HG03135 (cell line): ENCODE results near the gene ERGIC1.

Source experiments
- ATAC-seq: cut with Tn5 transposase; IDR thresholded peaks from one replicate; pipeline ENCODE4 v1.9.1; 2021; ENCODE audit warnings: mild to moderate bottlenecking, moderate library complexity; ENCODE audit not compliant: unreplicated experiment

The ERGIC1 gene

DNA sequence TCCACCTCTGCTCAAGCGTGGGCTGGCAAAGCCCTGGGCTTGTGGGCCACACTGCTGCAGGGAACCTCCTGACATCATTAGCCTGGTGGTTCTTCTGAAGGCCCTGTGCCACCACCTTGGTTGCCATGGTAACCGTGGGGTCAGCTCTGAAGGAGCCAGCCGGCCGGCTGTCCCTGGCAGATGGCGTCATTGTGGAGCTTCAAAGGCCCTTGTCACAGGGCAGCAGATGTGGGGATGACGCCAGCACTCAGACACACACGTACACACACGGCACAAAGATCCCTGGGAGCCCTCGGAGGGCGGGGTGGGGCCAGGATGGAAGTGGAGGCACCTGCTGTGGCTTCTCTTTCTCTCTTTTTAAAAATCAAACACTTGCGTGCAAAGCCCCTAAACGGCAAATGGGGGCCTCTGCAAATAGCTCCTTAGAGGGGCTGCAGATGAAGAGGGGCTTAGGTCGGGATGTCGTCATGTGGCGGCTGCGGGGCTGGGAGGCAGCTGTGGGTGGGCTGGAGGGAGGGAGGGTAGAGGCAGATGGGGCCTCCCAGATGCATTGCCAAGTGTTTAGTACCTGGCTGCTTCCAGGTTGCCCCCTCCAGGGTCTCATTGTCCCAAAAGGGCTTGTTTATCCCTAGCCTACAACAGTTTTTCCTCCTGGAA lies 105.7 kb downstream of the ERGIC1 start:
- no peak for ATAC-seq

DNA sequence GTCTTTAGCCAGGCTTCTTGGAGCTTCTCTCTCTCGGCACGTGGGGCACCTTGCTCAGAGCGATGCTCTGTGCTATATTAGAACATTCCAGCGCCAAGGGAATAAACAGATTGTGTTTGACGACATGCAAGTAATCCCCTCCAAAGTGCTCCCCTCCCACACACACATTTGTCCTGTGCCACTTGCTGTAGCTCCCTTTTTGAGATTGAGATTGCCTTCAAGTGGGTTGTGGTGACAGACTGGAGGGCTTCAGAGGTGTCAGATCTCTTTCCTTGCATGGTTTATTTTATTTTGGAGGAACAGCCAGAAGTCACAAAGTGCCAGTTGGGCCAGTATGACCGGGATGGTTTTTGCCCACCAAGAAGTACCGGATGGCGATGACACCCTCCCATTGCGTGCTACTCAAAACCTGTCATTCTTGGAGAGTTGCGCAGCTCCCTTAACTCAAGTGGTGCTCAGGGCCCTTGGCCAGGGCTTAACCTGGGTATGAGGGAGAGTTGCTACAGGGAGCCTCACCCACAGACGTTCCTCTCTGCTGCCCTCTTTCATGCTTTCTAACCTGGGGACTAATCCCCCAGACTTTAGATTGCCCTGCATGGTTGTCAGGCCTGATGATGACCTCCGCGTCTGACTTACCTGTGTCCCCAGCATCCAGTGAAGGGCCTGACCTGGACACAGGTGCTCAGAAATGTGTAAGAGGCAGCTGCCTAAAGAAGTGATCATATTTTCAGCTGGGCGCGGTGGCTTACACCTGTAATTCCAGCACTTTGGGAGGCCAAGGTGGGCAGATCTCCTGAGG lies 106.4 kb downstream of the ERGIC1 start:
- no peak for ATAC-seq

DNA sequence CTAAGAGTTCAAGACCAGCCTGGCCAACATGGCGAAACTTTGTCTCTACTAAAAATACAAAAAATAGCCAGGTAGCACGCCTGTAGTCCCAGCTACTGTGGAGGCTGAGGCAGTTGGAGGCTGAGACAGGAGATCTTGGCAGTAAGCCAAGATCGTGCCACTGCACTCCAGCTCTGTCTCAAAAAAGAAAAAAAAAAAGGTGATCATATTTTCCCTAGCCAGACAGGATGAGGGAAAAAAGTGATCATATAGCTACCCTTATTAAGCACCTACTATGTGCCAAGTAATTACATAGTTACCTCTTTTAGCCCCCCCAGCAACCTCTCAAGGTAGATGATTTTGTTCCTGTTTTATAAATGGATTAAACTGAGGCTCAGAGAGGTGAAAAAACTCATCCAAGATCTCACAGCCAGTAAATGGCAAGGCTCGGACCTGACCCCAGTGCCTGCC lies 107.0 kb downstream of the ERGIC1 start:
- ATAC-seq, result no peak

DNA sequence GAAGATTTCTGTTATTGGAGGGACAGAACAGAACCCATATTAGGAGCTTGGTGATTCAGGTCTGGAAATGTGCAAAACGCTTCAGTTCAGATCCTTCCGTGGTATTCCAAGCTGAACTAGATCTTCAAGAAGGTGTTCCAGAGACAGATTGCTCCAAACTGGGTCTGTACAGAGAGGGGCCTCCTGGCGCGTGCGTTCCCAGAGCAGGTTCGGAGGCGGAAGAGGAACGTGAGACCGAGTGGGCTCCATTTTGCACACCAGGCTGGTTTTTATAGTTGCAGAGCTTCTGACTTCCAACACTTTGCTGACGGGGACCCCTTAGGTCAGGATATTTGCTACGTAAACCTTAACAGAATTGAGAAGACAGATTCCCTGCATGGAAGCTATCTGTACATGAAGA lies 108.5 kb downstream of the ERGIC1 start:
- no peak for ATAC-seq

DNA sequence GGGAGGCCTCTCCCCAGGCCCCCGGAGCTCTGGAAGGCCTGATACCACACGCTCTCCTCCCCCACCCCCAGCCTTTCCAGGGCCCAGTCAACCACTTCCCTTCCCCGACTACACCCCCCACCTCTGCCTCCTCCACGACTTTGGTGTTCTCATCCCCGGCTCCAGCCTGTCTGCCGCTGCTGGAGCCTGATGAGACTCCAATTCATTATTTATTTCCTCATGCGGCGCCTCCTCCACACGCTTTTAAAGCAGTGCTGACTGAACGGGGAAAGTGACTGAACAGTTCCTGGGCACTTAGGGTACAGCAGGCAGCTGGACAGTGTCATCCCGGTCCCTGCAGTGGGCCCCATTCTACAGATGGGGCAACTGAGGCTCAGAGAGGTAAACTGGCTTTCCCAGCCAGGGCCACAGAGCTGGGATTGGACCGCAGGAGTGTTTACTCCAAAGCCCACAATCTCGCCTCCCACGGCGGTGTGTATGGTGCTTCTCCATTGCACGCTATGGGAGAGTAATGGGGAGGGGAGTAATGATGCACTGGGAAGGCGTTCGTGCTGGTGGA lies 109.3 kb downstream of the ERGIC1 start:
- no peak for ATAC-seq

DNA sequence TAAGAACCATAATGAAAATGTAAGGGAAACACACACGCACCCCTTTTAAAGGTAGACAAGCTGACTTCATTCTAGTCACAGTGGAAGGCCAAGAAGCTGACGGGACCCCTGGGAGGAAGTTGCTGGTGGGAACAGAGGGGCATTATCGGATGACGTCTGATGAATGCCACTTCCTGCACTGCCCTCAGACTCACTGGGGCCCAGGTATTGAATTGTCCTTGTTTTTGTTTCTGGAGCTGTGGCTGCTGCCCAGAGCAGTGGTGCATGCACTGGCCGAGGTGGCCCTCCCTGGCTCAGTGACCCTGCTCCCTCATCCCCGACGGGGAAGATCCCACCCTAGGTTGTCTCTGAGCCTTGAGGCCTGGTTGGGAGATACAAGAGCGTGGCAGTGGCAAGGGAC lies 109.9 kb downstream of the ERGIC1 start:
- no peak for ATAC-seq

DNA sequence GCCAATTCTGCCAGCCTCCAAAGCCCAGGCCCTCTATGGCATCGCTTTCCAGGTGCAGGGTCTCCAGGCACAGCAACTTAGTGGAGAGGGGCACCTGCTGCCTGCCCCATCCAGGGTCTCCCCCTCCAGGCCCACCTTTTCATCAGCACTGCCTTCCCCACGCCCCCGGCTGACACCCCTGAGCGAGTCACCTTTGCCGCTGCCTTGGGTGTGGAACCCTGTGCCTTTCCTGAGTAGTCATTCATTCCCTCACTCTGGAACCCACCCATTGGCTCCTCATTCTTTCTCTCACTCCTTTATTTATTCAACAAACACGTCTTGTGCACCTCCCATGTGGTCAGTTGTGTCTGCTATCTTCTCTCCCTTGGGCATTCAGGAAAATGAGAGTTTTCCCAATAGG lies 110.7 kb downstream of the ERGIC1 start:
- no peak for ATAC-seq

DNA sequence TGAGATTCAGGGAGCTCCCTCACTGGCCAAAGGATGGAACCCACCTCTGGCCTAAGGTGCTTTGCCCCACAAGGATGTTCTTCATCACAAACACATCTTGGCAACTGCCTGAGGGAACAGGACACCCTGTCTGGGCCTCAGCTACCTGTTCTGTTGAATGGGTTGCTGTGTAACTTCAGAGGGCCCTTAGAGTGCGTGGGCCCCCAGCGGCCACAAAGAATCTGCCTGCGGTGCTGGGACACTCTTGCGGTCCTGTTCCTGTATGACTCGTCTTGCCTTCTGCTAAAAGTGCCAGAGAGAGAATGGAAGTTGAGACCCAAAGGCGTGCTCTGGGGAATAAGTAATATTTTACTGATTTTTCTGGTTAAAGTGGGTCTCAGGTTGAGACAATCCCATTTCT lies 111.1 kb downstream of the ERGIC1 start:
- ATAC-seq, result no peak

DNA sequence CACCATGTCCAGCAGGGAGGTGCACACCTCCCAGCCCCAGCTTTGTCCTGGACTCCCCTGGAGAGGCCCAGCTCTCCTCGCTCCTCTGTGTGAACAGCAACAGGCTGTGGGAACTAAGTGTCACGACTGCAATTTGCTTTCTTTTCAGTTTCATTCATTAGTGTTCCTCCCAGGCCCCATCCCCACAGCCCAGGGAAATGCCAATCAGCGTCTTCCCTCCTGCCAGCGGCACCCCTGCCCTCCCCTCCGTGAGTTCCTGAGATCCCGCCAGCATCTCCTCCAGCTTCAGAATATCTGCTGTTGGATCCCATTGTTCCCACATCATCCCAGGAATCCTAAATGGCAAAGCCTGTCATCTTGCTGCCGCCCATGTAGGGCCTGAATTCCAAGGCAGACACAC lies 112.1 kb downstream of the ERGIC1 start:
- no peak for ATAC-seq

DNA sequence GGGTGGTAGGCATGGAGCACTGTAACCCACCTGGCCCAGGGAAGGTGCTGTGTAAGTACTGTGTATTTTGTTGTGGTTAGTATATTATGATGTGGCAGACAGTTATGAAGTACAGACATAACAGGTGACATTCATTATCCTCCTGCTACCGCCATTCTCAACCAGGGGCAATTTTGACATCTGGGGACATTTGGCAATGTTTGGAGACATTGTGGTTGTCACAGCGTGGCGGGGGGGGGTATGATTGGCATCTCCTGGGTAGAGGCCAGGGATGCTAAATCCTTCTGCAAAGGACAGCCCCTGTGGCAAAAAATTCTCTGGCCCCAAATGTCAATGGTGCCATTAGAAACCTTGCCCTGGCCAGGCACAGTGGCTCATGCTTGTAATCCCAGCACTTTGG lies 115.4 kb downstream of the ERGIC1 start:
- ATAC-seq, result no peak

DNA sequence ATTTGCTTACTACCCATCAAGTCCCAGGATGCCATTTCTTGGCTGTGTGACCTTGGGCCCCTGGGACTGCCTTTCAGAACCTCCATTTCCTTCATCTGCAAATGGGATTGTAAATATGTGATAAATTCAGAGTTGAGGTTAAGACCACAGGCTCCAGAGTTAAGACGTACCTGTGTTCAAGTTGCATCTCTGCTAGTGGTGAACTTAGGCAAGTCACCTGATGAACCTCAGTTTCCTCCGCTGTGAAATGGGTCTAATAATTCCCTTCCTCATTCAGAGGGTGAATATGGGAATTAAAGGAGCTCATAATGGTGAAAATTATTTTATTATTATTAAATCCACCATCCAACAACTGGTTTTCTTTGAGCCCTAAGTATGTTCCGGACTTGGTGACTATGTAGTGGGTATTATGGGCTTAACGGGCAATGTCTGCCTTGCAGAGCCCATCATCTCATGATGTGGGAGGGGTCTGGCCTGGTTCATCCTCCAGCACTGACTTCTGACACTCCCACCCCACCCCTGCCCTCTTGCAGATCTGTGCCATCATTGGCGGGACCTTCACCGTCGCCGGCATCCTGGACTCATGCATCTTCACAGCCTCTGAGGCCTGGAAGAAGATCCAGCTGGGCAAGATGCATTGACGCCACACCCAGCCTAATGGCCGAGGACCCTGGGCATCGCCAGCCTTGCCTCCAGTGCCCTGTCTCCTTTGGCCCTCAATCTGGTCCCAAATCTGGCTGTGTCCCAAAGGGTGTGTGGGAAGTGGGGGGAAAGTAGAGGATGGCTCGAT lies 116.3 kb downstream of the ERGIC1 start:
- ATAC-seq, result no peak

DNA sequence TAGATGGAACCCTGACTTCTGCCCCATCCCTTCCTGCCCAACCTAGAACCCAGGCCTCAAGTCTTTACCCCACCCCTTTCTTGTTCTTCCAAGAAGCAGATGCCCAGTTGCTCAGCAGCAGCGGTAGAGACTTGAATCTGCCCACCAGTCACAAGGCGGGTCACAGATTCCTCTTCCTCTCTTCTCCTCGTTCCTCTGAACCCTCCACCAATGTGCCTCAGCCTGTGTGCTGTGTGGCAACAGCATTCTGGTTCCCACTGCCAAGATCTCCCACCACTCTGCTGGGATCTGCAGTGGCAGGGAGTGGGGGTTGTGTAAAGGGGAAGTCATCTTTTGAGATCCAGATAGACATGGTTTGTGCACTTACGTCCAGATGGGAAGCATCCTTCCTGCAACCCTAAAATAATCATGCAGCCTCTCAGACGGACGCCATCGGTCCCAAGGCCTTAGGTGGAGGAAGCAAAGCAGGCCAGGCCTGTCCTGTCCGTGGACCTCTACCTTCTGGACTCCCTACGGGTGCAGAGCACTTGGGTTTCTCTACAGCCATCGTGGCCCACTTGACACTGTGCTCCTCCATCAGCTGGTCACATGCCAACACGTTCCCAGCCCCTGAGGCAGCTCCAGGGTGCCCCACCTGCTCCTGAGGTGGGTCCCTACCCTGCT lies 117.5 kb downstream of the ERGIC1 start:
- no peak for ATAC-seq

DNA sequence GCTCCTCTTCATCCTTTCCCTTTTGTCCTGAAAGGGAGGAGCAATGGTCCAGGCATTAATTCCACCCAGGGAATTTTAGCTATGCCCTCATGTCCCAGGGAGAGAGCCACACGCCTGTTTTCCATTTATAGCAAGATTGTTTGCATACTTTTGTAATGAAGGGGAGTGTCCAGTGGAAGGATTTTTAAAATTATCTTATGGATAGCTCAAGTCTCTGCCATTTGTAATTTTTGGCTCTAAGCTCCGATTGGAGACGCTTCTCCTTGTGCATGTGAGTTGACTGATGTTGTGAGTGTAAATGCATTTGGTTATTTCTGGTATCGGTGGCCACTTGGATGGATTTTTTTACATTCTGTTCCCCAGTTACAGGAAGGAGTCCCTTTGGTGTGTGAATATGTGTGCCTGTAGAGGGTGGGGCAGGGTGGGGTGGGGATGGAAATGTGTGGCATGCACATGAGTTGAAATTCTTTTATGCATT lies 118.0 kb downstream of the ERGIC1 start:
- no peak for ATAC-seq

DNA sequence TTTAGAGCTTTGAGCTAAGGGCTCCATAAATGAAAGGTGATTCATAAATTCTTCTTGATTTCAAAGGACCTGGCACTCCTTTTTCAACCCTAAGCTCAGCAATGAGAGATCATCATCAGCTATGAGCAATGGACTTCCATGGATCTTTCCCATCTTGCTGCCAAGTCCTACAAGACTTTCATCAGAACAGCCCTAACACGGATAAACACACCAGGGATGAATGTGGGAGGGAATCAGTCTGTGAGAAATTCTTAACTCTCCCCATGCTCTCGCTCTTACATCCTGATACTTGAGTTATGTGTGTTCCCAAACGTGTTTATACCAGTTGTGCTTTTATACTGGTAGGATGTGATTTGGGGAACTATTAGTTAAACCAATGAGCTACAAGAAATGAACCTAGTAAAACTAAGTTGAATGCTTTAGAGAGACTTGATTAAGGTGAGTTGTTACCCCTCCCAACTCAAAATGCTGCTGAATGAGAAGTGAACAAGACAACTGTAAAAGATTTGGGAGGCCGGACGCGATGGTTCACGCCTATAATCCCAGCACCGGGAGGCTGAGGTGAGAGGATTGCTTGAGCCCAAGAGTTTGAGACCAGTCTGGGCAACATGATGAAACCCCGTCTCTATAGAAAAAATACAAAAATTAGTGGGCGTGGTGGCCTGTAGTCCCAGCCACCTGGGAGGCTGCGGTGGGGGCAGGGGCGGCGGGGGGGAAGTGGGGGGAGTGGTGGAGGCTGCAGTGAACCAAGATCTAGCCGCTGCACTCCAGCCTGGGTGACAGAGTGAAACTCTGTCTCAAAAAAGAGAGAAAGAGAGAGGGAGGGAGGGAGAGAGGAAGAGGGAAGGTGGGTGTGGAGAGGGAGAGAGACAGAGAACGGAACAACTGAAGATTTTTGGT lies 120.0 kb downstream of the ERGIC1 start:
- no peak for ATAC-seq

DNA sequence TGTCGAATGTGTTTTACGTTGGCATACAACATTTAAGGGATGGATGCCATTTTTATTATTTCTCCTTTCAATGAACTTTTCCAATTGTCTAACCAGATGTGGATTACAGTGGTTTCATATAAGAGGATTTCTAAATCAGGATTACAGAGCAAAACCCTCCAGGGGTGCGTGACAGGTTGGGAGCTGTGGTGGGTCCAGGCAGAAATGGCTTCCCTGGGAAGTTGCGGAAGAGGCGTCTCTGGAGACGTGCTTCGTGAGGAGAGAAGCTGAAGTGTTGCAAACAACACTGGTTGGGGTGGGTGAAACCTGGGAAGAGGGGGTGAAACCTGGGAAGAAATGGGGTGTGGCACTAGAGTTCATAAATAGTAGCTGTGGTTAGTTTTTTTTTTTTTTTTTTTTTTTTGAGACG lies 120.7 kb downstream of the ERGIC1 start:
- ATAC-seq, result no peak

DNA sequence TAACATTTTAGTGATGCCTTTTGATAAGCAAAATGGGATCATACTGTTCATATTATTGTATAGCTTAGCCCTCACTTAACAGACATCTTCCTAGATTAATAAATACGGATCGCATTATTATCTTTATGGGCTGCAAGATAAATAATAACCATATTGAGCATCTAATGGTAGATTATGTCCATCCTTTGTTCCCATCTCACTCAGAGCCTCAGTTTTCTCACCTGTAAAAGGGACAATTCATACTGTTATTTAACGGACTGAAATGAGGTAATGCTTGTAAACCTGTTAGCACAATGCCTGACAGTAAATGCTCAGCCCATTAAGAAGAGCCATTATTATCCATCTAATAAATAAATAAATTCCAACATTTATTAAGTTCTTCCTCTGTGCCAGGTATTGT lies 122.2 kb downstream of the ERGIC1 start:
- no peak for ATAC-seq

DNA sequence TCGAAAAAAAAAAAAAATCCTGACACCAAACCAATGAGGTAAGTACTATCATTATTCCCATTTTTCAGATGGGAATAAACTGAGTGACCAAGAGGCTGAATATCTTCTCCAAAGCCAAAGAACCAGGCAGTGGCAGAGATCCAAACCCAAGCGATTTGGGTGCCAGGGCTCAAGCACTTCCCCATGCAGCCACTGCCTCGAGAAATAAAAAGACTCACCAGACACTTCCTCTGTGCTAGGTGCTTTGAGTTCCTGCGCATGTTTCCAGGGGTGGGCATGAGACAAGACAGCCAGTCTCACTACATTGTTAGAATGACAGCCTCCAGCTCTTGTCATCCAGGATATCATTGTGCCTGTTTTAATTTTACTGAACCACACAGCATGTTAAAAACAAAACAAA lies 122.9 kb downstream of the ERGIC1 start:
- ATAC-seq, result no peak

DNA sequence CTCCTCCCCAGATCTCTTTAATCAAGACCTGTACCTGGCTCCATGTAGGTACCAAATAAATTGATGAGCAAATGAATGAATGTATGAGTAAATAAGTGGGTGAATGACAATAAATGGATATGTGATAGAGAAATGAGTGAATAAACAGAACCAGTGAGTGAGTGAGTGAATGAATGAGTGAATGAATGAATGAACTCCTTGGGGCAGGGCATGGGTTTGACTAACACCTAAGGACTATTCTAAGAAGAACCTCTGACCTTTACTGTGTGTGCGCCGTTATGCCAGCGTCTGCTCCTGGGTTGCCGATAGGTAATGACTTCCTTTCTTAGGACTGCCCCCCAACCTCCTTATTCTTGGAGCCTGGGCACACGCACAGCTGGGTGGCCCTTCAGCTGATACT lies 123.4 kb downstream of the ERGIC1 start:
- ATAC-seq, result no peak

DNA sequence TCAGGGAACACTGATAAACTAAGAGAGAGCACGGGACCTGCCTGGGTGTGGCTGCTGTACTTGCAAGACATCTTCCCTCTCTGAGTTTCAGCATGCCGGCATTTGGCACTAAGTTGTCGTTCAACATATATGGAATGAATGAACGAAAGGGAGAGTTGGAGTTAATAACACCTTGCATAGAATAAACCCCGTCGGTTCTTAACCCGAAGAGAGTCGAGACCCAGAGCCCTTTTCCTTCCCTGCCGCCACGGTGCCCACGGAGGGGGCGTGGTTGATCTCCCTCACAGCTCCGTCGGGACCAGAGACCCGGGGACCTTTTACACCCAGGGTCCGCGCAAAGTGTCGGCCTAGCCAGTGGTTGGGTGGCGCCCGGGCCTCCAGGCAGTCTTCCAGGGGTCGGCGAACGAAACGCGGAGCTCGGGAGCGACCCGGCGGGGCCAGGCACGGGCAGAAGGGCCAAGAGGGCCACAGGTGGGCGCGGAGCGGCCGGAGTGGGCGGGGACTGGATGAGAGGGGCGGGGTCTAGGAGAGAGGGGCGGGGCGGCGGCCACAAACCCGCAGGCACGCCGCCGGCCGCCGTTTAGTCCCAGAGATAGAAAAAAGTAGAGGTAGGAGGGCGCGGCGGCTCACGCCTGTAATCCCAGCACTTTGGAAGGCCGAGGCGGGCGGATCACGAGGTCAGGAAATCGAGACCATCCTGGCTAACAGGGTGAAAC lies 124.4 kb downstream of the ERGIC1 start:
- ATAC-seq, result peak; percentile 65
